ENCODE results near the gene TOE1.
"Not testable (repeated sequence)": the region's sequence is repeated elsewhere in the genome, so short reads cannot be mapped to it uniquely, and the experiment has no call there.

TOE1 gene

DNA sequence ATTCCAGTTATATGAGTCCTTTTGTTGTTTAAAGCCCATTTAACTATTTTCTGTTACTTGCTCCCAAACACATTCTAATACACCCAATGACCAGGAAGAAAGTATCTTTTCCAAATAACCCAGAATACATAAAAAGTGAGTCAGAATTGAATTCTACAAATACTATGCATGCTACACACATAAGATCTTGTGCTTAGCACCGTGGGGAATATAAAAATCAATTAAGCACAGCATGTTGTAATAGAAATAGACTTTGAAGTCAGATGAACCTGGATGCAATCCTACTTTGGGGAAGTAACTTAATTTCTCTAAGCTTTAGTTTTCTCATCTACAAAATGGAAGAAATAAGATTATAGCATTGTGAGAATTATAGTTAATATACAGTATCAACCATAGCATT lies 40.8 kb downstream of the TOE1 start:
- H3K9me3 ChIP-seq (ENCODE audit: insufficient read depth, low read length), result no peaks in the 10 kb centered on the region
- no peak overlapping the region for H3K27ac ChIP-seq (ENCODE audit: low read length)
- H3K79me2 ChIP-seq (ENCODE audit: low read length), result no peaks in the 10 kb centered on the region
- H3K4me2 ChIP-seq (ENCODE audit: low read length), result no peak overlapping the region
- H2AFZ ChIP-seq (ENCODE audit: low read depth, low read length), result no peak overlapping the region
- no peak overlapping the region for H3K9ac ChIP-seq (ENCODE audit: low read length)
- TF ChIP-seq EZH2phosphoT487 (IDR thresholded peaks at IDR 0.05; ENCODE audit: low read depth), result no peak
- TF ChIP-seq, protein P1, sequence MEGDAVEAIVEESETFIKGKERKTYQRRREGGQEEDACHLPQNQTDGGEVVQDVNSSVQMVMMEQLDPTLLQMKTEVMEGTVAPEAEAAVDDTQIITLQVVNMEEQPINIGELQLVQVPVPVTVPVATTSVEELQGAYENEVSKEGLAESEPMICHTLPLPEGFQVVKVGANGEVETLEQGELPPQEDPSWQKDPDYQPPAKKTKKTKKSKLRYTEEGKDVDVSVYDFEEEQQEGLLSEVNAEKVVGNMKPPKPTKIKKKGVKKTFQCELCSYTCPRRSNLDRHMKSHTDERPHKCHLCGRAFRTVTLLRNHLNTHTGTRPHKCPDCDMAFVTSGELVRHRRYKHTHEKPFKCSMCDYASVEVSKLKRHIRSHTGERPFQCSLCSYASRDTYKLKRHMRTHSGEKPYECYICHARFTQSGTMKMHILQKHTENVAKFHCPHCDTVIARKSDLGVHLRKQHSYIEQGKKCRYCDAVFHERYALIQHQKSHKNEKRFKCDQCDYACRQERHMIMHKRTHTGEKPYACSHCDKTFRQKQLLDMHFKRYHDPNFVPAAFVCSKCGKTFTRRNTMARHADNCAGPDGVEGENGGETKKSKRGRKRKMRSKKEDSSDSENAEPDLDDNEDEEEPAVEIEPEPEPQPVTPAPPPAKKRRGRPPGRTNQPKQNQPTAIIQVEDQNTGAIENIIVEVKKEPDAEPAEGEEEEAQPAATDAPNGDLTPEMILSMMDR (IDR thresholded peaks at IDR 0.05; ENCODE audit: low read depth, low read length), result no peak
- no peaks in the 10 kb centered on the region for H3K27me3 ChIP-seq (ENCODE audit: low read depth, low read length)
- no peaks in the 10 kb centered on the region for H4K20me1 ChIP-seq (ENCODE audit: insufficient read depth, low read length)
- H3K4me3 ChIP-seq (ENCODE audit: low read length), result no peak overlapping the region
- H3K36me3 ChIP-seq (replicated peaks; ENCODE audit: low read depth, low read length), result no peaks in the 10 kb centered on the region
- no peaks in the 10 kb centered on the region for H3K4me1 ChIP-seq (ENCODE audit: low read length)

DNA sequence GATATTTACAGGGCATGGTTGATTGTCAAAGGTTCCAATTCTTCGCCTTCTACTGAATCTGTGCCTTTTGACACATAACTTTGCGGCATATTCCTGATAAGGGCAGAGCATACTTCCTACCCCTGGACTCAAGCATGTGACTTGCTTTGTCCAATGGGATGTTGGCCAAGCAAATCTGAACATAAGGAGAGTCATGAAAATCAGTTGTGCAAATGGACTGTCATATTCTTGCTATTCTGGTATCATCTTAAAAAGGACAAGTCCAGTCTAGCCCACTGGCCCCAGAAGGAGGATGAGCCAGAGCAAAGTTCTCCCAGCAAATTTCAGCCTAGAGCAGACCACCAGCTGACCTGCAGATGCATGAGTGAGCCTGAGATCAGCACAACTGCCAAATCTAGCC lies 41.3 kb downstream of the TOE1 start:
- Histone ChIP-seq H3K9me3 (ENCODE audit: insufficient read depth, low read length) (no peaks in the 10 kb centered on the region), H3K27ac (ENCODE audit: low read length) (no peak overlapping the region), H3K4me1 (ENCODE audit: low read length) (no peaks in the 10 kb centered on the region), H3K79me2 (ENCODE audit: low read length) (no peaks in the 10 kb centered on the region), H2AFZ (ENCODE audit: low read depth, low read length) (no peak overlapping the region), H3K9ac (ENCODE audit: low read length) (no peak overlapping the region), H3K4me2 (ENCODE audit: low read length) (no peak overlapping the region), H3K4me3 (ENCODE audit: low read length) (no peak overlapping the region), H3K36me3 (replicated peaks; ENCODE audit: low read depth, low read length) (no peaks in the 10 kb centered on the region), H3K27me3 (ENCODE audit: low read depth, low read length) (no peaks in the 10 kb centered on the region), H4K20me1 (ENCODE audit: insufficient read depth, low read length) (no peaks in the 10 kb centered on the region)
- no peak for TF ChIP-seq EZH2phosphoT487 (IDR thresholded peaks at IDR 0.05; ENCODE audit: low read depth)
- TF ChIP-seq, protein P1 (IDR thresholded peaks at IDR 0.05; ENCODE audit: low read depth, low read length), result no peak

DNA sequence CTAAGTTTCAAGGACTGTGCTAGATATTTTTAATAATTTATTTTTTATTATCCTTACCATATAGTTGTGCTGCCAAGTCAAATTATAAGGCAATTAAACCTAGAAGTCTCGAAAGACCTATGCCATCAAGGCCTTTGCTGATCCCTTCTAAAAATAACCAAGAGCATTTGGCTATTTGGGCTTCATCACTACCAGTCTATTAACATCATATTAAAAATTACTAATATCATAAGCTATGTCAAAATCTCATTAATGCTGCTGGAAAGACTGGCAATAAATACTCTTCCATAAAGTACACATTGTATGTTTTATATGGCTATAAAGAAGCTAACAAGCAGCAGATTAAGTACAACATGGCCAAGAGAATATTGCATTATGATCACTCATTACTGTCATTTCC lies 43.2 kb downstream of the TOE1 start:
- H3K4me2 ChIP-seq (ENCODE audit: low read length), result no peak overlapping the region
- no peaks in the 10 kb centered on the region for H3K9me3 ChIP-seq (ENCODE audit: insufficient read depth, low read length)
- no peaks in the 10 kb centered on the region for H4K20me1 ChIP-seq (ENCODE audit: insufficient read depth, low read length)
- H2AFZ ChIP-seq (ENCODE audit: low read depth, low read length), result no peak overlapping the region
- H3K4me1 ChIP-seq (ENCODE audit: low read length), result no peaks in the 10 kb centered on the region
- no peaks in the 10 kb centered on the region for H3K36me3 ChIP-seq (replicated peaks; ENCODE audit: low read depth, low read length)
- TF ChIP-seq EZH2phosphoT487 (IDR thresholded peaks at IDR 0.05; ENCODE audit: low read depth), result no peak
- TF ChIP-seq, protein P1 (IDR thresholded peaks at IDR 0.05; ENCODE audit: low read depth, low read length), result no peak
- H3K27ac ChIP-seq (ENCODE audit: low read length), result no peak overlapping the region
- H3K4me3 ChIP-seq (ENCODE audit: low read length), result no peak overlapping the region
- no peaks in the 10 kb centered on the region for H3K27me3 ChIP-seq (ENCODE audit: low read depth, low read length)
- H3K79me2 ChIP-seq (ENCODE audit: low read length), result no peaks in the 10 kb centered on the region
- H3K9ac ChIP-seq (ENCODE audit: low read length), result no peak overlapping the region

DNA sequence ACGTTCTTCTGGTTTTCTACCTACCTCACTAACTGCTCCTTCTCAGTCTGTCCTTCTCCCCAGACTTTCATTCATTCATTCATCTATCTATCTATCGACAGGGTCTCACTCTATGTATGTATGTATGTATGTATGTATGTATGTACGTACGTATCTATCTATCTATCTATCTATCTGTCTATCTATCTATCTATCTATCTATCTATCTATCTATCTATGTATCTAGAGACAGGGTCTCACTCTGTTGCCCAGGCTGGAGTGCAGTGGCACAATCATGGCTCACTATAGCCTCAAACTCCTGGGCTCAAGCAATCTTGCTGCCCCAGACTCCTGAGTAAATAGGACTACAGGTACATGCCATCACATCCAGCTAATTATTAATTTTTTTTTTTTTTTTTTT lies 44.2 kb downstream of the TOE1 start:
- H3K9me3 ChIP-seq (ENCODE audit: insufficient read depth, low read length); H2AFZ ChIP-seq (ENCODE audit: low read depth, low read length); H3K27ac ChIP-seq (ENCODE audit: low read length); H3K9ac ChIP-seq (ENCODE audit: low read length); H3K4me3 ChIP-seq (ENCODE audit: low read length); H3K4me1 ChIP-seq (ENCODE audit: low read length); H3K4me2 ChIP-seq (ENCODE audit: low read length); H3K36me3 ChIP-seq (replicated peaks; ENCODE audit: low read depth, low read length); H3K27me3 ChIP-seq (ENCODE audit: low read depth, low read length); H4K20me1 ChIP-seq (ENCODE audit: insufficient read depth, low read length); H3K79me2 ChIP-seq (ENCODE audit: low read length): not testable (repeated sequence)

- Histone ChIP-seq H3K4me3 (ENCODE audit: low read length) (no peak overlapping the region), H3K27me3 (ENCODE audit: low read depth, low read length) (no peaks in the 10 kb centered on the region), H3K79me2 (ENCODE audit: low read length) (no peaks in the 10 kb centered on the region), H3K9ac (ENCODE audit: low read length) (no peak overlapping the region), H4K20me1 (ENCODE audit: insufficient read depth, low read length) (no peaks in the 10 kb centered on the region), H3K4me2 (ENCODE audit: low read length) (no peak overlapping the region), H2AFZ (ENCODE audit: low read depth, low read length) (no peak overlapping the region), H3K27ac (ENCODE audit: low read length) (no peak overlapping the region), H3K36me3 (replicated peaks; ENCODE audit: low read depth, low read length) (no peaks in the 10 kb centered on the region), H3K9me3 (ENCODE audit: insufficient read depth, low read length) (no peaks in the 10 kb centered on the region), H3K4me1 (ENCODE audit: low read length) (no peaks in the 10 kb centered on the region)
- TF ChIP-seq EZH2phosphoT487 (IDR thresholded peaks at IDR 0.05; ENCODE audit: low read depth), result no peak
- TF ChIP-seq, protein P1 (IDR thresholded peaks at IDR 0.05; ENCODE audit: low read depth, low read length), result no peak
Measured at GRCh38 chr1:45385302-45385701, 45.3 kb downstream of the TOE1 start.

All from OCI-LY3 (cell line).